Astrocyte of the cerebellum (primary cell): ENCODE measurements around the gene TPP2.
A peak's percentile ranks its signal among the peaks of the same experiment; 100 is the strongest.

Experiments used
- DNase-seq: peaks from one replicate; pipeline ENCODE4 v3.0.0-alpha.2; 2011; ENCODE audit warnings: low read depth
- H3K4me3 ChIP-seq: 2 replicates; pipeline ENCODE4 v1.5.1; 2011; ENCODE audit warnings: mild to moderate bottlenecking, low read depth, low read length, moderate library complexity
- in situ Hi-C: cut with HindIII; loops from 2 replicates; pipeline ENCODE4 v1.10.0; 2017; ENCODE audit warnings: low sequenced_read_pairs
- TF ChIP-seq, protein P1 (sequence below): IDR thresholded peaks from 2 replicates; pipeline ENCODE4 v1.5.1; 2012; ENCODE audit warnings: low read length, low read depth, moderate library complexity, mild to moderate bottlenecking; ENCODE audit errors: missing control alignments

TPP2 gene

DNA sequence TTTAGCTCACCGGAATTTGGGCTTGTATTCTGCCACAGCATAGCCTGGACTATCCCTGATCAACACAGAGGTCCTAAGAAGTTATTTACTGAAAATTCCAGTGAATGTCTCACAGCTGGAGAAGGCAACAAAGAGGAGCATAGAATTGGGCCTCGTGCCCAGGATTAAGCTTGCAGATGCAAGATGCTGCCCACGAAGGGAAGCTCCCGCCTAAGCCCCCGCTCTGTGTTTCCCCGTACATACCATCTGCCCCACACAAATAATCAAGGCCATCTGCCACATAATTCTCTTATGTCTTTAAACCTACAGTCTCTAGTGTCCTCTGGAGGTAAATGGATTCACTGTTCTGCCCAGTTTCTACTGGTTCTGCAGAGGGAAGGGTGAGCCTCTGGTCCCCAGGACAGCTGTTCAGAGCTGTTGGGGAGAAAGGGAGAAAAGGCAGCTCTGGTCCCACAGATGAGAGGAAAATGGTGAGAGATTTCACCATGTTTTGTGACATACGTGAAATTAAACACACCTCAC, 7.4 kb upstream of the TPP2 start:
- DNase-seq, result no peak
- TF ChIP-seq, protein P1, sequence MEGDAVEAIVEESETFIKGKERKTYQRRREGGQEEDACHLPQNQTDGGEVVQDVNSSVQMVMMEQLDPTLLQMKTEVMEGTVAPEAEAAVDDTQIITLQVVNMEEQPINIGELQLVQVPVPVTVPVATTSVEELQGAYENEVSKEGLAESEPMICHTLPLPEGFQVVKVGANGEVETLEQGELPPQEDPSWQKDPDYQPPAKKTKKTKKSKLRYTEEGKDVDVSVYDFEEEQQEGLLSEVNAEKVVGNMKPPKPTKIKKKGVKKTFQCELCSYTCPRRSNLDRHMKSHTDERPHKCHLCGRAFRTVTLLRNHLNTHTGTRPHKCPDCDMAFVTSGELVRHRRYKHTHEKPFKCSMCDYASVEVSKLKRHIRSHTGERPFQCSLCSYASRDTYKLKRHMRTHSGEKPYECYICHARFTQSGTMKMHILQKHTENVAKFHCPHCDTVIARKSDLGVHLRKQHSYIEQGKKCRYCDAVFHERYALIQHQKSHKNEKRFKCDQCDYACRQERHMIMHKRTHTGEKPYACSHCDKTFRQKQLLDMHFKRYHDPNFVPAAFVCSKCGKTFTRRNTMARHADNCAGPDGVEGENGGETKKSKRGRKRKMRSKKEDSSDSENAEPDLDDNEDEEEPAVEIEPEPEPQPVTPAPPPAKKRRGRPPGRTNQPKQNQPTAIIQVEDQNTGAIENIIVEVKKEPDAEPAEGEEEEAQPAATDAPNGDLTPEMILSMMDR, result no peak
- in situ Hi-C loops, result no loop called here
- H3K4me3 ChIP-seq, result no peak overlapping the region

DNA sequence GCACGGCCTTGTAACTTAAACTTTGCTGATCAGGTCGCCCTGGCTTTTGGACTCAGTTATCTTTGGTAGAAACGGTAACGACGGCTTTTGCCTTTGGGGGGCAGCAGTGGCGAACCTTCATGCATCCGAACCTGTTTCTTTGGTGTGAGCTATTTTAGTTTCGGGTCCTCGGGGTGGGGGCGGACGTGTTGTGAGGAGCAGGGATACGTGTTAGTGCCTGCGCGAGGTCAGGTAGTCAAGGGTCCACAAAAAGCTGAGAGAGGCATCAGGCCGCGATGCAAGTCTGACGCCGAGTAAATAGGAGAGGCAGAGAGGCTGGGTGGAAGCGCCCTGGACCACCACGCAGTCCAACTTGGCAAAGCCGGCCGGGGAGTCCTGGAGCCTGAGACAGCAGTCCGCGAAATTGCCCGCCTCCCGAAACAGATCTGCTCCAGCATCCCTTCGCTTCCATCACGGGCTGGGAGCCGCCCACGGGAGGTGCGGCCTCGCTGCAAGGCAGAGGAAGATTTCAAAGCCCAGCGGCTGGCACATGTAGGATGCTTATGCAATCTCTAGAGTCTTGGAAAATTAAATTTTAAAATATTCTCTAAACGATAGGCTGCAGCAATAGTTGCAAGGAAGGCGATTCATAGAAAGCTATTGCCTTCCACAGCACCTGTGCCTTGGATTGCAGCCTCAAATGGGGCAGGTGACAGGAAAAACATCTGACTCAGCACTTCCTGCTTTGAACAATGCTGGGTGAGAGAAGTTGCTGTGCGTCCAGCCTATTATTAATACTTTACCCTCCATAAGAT, 4.6 kb upstream of the TPP2 start:
- H3K4me3 ChIP-seq, result peak overlapping the region; percentile 57
- TF ChIP-seq, protein P1, result peak; percentile 80
- in situ Hi-C loops, result no loop called here
- peak; percentile 43 for DNase-seq

DNA sequence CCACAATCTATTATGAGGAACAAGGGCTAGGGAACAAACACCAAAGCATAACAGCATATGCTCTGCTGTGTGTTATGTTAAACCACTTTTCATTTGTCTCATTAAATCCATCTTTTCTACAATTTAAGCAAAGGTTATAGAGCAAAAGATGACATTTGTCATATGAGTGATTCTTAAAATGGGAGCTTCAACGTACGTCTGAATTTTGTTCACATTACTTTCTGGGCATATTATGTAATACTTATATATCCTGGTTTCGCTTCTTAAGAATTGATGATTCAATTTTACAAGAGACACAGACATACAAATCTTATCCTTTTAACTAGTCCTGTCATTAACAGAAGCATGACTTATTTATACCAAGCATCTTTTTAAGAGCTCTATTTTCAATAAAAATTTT, 3.3 kb upstream of the TPP2 start:
- TF ChIP-seq, protein P1, result no peak
- in situ Hi-C loops, result no loop called here
- H3K4me3 ChIP-seq, result no peak overlapping the region
- no peak for DNase-seq

DNA sequence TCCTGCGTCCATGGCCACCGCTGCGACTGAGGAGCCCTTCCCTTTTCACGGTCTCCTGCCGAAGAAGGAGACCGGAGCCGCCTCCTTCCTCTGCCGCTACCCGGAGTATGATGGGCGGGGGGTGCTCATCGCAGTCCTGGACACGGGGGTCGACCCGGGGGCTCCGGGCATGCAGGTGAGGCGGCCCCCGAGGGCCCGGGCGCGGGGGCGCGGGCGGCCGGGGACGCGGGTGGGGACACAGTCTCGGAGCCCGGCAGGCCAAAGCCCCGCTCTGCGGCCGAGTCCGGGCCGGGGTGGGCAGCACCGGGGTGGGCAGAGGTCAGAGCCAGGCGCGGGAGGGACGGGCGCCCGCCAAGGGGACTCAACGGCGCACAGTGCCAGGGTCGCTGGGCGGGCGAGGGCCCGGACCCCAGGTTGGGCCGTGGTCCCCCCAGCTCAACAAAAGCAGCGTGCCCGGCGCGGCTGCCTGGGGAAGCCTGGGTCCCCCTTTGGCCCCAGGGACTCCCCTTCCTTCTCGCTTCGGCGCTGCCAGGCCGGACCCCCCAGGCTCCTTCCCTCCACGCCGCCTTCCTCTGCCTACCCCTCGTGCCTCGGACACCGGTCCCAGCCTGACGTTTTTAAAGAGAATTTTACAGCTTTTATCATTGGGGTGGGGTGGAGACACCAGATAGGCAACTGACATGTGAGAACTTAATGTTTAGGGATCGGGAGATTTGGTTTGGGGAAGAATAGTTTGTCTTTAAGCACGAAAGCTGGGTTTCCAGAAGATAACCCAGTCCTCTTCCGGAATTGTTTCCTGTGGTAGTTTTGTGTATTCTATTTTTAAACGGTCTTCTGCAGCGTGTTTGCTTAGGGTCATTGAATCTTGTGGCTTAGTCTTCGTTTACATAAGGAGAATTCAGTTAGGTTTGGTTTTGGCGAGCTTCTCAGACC, 509 bp downstream of the TPP2 start:
- peak; percentile 27 for DNase-seq
- in situ Hi-C loops, result no loop called here
- peak overlapping the region; percentile 84 for H3K4me3 ChIP-seq
- TF ChIP-seq, protein P1, result no peak

DNA sequence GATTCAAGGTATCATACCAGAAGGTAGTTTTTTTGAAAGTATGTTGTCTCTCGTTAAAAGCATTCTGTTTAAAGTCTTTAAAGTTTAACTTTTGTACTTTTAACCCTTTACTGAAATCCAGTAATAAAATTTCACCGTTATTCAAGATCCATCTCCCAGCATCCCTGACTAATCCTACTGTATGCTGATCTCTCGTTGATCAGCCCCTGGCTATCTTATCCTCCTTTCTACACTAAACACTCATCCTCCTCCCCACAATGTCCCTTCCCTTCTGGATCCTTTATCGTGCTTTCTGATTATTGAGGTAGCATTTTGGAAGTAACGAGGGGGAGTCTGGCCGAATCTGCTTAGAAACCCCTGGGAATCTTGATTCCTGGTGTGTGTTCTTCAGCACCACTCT, 1.3 kb downstream of the TPP2 start:
- in situ Hi-C loops, result no loop called here
- TF ChIP-seq, protein P1, result no peak
- no peak for DNase-seq
- peak overlapping the region; percentile 84 for H3K4me3 ChIP-seq

DNA sequence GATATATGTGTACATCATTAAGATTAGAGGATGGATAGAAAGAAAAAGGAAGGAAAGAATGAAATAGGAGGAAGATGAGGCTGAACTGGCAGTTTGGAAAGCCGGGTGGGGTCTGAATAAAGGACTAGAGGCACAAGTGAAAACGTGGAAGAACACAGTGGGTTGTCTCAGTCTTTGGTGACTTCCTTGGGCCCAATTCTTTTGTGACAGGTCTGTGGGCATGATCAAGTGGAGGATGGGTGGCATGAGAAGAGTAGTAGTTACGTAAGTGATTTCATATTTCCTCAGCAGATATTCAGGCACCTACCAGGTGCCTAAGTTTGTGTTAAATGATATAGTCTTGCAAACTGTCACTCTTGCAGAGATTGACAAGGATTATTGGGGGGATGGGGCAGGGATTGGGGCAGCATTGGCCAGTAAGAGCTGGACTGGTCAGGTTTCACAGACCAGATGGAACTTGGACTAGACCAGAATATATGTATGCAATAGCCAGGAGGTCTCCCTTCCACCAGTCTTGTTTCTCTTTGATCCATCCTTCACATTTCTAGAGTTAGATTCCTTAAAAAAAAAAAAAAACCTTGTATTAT, 2.7 kb downstream of the TPP2 start:
- TF ChIP-seq, protein P1, result no peak
- no peak for DNase-seq
- no peak overlapping the region for H3K4me3 ChIP-seq
- in situ Hi-C loops, result no loop called here
